Peyer's patch (tissue), 4 donors: ENCODE measurements around the gene STAP2. TPM values are rescaled to one million over a fixed set of nuclear protein-coding genes. Genes with fewer than 3 reads are reported as not detected.

Experiments
- DNase-seq, 3 donors: peaks; one replicate each; pipeline ENCODE4 v3.0.0-alpha.2; 2017 to 2019
- H3K27ac ChIP-seq, 4 donors: fragments of 200-600 bp; sonication (generic); one replicate each; pipeline ENCODE4 v1.5.1; 2016 to 2019
- H3K27me3 ChIP-seq, 2 donors: fragments of 200-600 bp; sonication (generic); one replicate each; pipeline ENCODE4 v1.5.1; 2019
- H3K36me3 ChIP-seq, 3 donors: fragments of 200-600 bp; sonication (generic); one replicate each; pipeline ENCODE4 v1.5.1; 2016 to 2019
- H3K4me1 ChIP-seq, 4 donors: fragments of 200-600 bp; sonication (generic); one replicate each; pipeline ENCODE4 v1.5.1; 2016 to 2019
- H3K4me3 ChIP-seq, 4 donors: fragments of 200-600 bp; sonication (generic); 1 replicate in 3 of 4; 2 replicates in 1 of 4; pipeline ENCODE4 v1.5.1; 2016 to 2019; ENCODE audit warnings: mild to moderate bottlenecking in 1 of 4
- H3K9me3 ChIP-seq, 4 donors: fragments of 200-600 bp; sonication (generic); one replicate each; pipeline ENCODE4 v1.5.1; 2016 to 2019; ENCODE audit warnings: mild to moderate bottlenecking in 1 of 4
- POLR2A ChIP-seq, 2 donors: fragments of 450-650 bp; IDR thresholded peaks; one replicate each; pipeline ENCODE4 v1.5.1; 2017; ENCODE audit warnings: antibody characterized with exemption in 2 of 2, mild to moderate bottlenecking in 2 of 2, moderate library complexity in 2 of 2
- total RNA-seq, 4 donors: library from RNA; depleted of rRNA; stranded (reverse); fragments of >200 nt; gene quantifications; one replicate each; pipeline ENCODE4 v1.1.0, GENCODE V29; 2016
- TF ChIP-seq, protein P1 (sequence below), 6 experiments: fragments of 450-650 bp in 4 of 6; fragments of 200-600 bp in 2 of 6; sonication (generic) in 1 of 6; IDR thresholded peaks; one replicate each; pipeline ENCODE4 v1.5.1; 2017 to 2019; ENCODE audit warnings: antibody characterized with exemption in 6 of 6, mild to moderate bottlenecking in 3 of 6, moderate library complexity in 1 of 6

STAP2 gene
- total RNA-seq, 4 donors from 2014 or later = 90.8 to 227 (median 134) TPM

DNA sequence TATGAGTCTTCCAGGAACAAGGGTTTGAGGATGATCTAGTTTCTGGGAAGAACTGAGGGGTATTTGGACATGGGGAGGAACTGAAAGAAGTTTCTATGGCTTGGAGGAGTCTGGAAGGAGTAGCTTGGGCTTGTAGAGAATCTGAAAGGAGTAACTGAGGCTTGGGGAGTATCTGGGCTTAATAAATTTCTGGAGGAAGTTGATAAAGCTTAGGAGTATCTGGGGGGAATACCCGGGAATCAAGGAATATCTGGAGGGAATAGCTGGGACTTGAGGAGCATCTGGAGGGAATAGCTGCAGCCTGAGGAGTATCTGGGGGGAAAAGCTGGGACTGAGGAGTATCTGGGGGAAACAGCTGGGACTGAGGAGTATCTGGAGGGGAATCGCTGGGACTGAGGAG lies 18.2 kb downstream of the STAP2 start:
- DNase-seq = no peak
- no peak overlapping the region for H3K4me3 ChIP-seq
- no peaks in the 10 kb centered on the region for H3K27me3 ChIP-seq
- TF ChIP-seq, protein P1, sequence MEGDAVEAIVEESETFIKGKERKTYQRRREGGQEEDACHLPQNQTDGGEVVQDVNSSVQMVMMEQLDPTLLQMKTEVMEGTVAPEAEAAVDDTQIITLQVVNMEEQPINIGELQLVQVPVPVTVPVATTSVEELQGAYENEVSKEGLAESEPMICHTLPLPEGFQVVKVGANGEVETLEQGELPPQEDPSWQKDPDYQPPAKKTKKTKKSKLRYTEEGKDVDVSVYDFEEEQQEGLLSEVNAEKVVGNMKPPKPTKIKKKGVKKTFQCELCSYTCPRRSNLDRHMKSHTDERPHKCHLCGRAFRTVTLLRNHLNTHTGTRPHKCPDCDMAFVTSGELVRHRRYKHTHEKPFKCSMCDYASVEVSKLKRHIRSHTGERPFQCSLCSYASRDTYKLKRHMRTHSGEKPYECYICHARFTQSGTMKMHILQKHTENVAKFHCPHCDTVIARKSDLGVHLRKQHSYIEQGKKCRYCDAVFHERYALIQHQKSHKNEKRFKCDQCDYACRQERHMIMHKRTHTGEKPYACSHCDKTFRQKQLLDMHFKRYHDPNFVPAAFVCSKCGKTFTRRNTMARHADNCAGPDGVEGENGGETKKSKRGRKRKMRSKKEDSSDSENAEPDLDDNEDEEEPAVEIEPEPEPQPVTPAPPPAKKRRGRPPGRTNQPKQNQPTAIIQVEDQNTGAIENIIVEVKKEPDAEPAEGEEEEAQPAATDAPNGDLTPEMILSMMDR (IDR thresholded peaks at IDR 0.05) = no peak
- TF ChIP-seq POLR2A (IDR thresholded peaks at IDR 0.05) = no peak
- H3K9me3 ChIP-seq = peaks cover 0 to 5% (median 0%) of the 10 kb centered on the region in 4 donors
- H3K36me3 ChIP-seq = no peaks in the 10 kb centered on the region
- H3K27ac ChIP-seq = no peak overlapping the region
- H3K4me1 ChIP-seq = no peaks in the 10 kb centered on the region

DNA sequence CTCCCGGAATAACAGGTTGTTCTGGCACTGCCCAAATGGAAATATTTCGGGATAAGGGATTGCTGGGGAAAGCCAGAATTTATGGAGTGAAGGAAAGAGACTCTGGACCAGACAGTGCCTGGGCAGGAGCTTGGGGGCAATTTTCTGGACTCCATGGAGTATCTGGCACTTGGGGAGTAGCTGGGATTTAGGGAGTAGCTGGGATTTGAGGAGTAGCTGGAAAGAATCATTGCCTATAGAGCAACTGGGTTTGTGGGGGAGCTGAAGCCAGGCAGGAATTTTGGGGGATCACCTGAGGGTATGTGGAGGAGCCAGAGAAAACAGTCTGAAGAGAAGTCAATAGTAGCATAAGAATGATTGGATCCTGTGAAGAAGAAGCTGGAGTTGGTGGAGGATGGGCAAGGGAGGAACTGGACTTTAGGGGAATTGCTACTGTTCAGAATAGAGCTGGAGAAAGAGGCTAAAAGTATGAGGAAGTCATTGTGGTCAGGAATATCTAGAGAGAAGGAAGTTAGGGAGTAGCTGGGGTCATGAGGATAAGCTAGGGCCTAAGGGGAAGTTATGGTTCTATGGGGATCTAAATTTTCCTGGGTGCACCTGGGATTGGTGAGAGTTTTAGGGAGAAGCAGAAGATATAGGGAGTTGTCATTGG lies 19.4 kb downstream of the STAP2 start:
- Histone ChIP-seq H3K27ac (no peak overlapping the region), H3K27me3 (no peaks in the 10 kb centered on the region), H3K36me3 (no peaks in the 10 kb centered on the region), H3K4me3 (no peak overlapping the region), H3K9me3 (peaks cover 0 to 5% (median 0%) of the 10 kb centered on the region in 4 donors), H3K4me1 (no peaks in the 10 kb centered on the region)
- TF ChIP-seq, protein P1 (IDR thresholded peaks at IDR 0.05) = no peak
- no peak for TF ChIP-seq POLR2A (IDR thresholded peaks at IDR 0.05)
- DNase-seq = no peak

DNA sequence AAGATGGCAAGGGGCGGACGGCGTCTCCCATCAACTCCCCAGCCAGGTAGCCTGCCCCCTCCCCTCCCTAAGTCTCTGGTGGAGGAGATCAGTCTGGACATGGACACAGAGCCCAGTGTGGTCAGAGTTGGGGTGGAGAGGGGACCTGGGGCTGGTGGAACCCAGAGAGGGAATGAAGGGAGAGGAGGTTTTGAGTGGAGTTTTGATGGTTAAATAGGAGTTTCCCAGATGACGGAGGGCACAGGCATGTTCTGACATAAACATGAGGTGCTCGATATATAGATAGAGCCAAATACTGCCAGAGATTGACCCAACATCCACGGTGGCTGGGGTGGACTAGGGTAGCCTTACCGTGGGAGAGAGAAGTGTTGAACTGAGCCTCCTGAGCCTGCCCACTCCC lies 20.2 kb downstream of the STAP2 start:
- no peak overlapping the region for H3K27ac ChIP-seq
- no peaks in the 10 kb centered on the region for H3K27me3 ChIP-seq
- no peaks in the 10 kb centered on the region for H3K4me1 ChIP-seq
- no peaks in the 10 kb centered on the region for H3K36me3 ChIP-seq
- no peak for DNase-seq
- H3K4me3 ChIP-seq = no peak overlapping the region
- H3K9me3 ChIP-seq = peaks cover 0 to 5% (median 0%) of the 10 kb centered on the region in 4 donors
- TF ChIP-seq, protein P1 (IDR thresholded peaks at IDR 0.05) = no peak
- no peak for TF ChIP-seq POLR2A (IDR thresholded peaks at IDR 0.05)

DNA sequence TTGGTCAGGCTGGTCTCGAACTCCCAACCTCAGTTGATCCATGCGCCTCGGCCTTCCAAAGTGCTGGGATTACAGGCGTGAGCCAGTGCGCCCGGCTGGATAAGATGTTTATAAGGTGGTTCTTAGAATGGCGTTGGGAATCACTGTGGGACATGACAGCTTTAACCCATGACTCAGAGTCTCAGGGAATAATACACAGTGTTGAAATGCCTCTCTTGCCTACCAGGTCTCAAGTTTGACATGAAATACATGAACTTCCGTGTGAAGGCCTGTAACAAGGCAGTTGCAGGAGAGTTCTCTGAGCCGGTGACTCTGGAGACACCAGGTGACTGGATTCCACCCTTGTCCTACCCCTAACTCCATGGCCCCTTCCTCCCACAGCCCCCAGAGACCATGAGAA lies 21.7 kb downstream of the STAP2 start:
- TF ChIP-seq POLR2A (IDR thresholded peaks at IDR 0.05) = no peak
- TF ChIP-seq, protein P1 (IDR thresholded peaks at IDR 0.05) = no peak
- DNase-seq = no peak

DNA sequence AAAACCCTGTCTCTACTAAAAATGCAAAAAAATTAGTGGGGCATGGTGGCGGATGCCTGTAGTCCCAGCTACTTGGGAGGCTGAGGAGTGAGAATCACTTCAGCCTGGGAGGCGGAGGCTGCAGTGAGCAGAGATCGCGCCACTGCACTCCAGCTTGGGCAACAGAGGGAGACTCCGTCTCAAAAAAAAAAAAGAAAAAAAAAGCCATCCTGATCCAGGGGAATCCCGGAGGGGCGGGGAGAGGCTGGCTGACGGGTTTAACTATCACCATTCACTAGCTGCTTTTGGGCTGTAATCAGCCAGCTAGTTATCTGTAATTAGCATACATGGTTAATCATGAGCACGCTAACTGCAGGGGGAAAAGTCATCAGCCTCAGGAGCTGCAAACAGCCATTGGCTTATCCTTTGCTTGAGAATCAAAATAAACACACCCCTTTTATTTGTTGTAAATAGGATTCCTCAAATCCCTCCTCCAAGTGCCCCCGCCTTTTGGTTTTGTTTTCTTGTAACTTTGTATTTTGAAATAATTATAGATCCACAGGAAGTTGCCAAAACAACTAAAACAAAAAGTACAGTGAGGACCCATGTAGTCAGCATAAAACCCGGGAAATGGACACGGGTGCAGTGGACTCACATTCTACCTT lies 24.7 kb downstream of the STAP2 start:
- no peaks in the 10 kb centered on the region for H3K9me3 ChIP-seq
- H3K27ac ChIP-seq = no peak overlapping the region
- no peak overlapping the region for H3K4me3 ChIP-seq
- no peak for TF ChIP-seq POLR2A (IDR thresholded peaks at IDR 0.05)
- TF ChIP-seq, protein P1 (IDR thresholded peaks at IDR 0.05) = no peak
- DNase-seq = no peak
- H3K27me3 ChIP-seq = no peaks in the 10 kb centered on the region
- H3K4me1 ChIP-seq = no peaks in the 10 kb centered on the region
- no peaks in the 10 kb centered on the region for H3K36me3 ChIP-seq

More for the DNA sequence above, 21.7 kb downstream of the STAP2 start:
- peaks cover 0 to under 1% (median 0%) of the 10 kb centered on the region in 4 donors for H3K9me3 ChIP-seq
- H3K36me3 ChIP-seq = no peaks in the 10 kb centered on the region
- H3K4me1 ChIP-seq = no peaks in the 10 kb centered on the region
- no peak overlapping the region for H3K27ac ChIP-seq
- no peaks in the 10 kb centered on the region for H3K27me3 ChIP-seq
- no peak overlapping the region for H3K4me3 ChIP-seq
